GM12878 (cell line): ENCODE measurements around the gene ACACA. TPM values are rescaled to one million over a fixed set of nuclear protein-coding genes. Genes with fewer than 3 reads are reported as not detected.

Experiments used
- ATAC-seq: fragments of 200-7000 bp; cut with Tn5 transposase; 3 replicates; pipeline ENCODE4 v1.9.1; 2020; ENCODE audit warnings: mild to moderate bottlenecking, moderate library complexity
- BruUV-seq: library from RNA; stranded (reverse); fragments of 400-500 nt; replicated peaks from 2 replicates; lab custom pipeline; 2021; lab: Mats Ljungman, UMichigan
- CTCF ChIA-PET: fragments of 300-600 bp; sonication (Branson Sonifier 250); formaldehyde crosslinking; extraction: SDS; loops from one replicate; lab custom pipeline; 2021; ENCODE audit warnings: inconsistent platforms; lab: Yijun Ruan, JAX
- POLR2A ChIA-PET: fragments of 350-600 bp; formaldehyde crosslinking; extraction: SDS; loops from one replicate; lab custom pipeline; 2021; ENCODE audit warnings: inconsistent platforms; lab: Charles Lee
- RAD21 ChIA-PET: fragments of 300-600 bp; sonication (Branson Sonifier 250); formaldehyde crosslinking; loops from one replicate; lab custom pipeline; 2023; ENCODE audit warnings: antibody characterized with exemption; ENCODE audit not compliant: unreplicated experiment; lab: Charles Lee
- SMC1A ChIA-PET: fragments of 300-600 bp; sonication (Branson Sonifier 250); formaldehyde crosslinking; loops from one replicate; lab custom pipeline; 2023; ENCODE audit not compliant: unreplicated experiment, uncharacterized antibody; lab: Charles Lee
- DNase-seq: peaks from one replicate; pipeline ENCODE4 v3.0.0-alpha.2; 2011; ENCODE audit warnings: low read depth, low spot score
- FAIRE-seq: peaks from 3 replicates; lab custom pipeline; 2011; peaks lifted over from hg19 to GRCh38; lab: Jason Lieb, UNC
- H2AFZ ChIP-seq: 2 replicates; pipeline ENCODE4 v1.6.0; 2011; ENCODE audit warnings: low read depth, low read length, control low read depth; ENCODE audit not compliant: control insufficient read depth
- H3K27ac ChIP-seq: 2 replicates; pipeline ENCODE4 v1.5.1; 2011; ENCODE audit warnings: control low read depth; ENCODE audit not compliant: control insufficient read depth, insufficient read depth
- H3K27me3 ChIP-seq, 2 experiments: replicated peaks in 1 of 2; 2 replicates each; pipeline versions ENCODE4 v1.6.0 to v1.6.1; 2011; ENCODE audit warnings: low read length in 1 of 2; ENCODE audit not compliant: control insufficient read depth in 2 of 2, insufficient read depth in 2 of 2
- H3K36me3 ChIP-seq, 2 experiments: 2 replicates each; pipeline ENCODE4 v1.5.1; 2011; ENCODE audit warnings: low read length in 1 of 2; ENCODE audit not compliant: control insufficient read depth in 2 of 2, insufficient read depth in 2 of 2
- H3K4me1 ChIP-seq: 2 replicates; pipeline ENCODE4 v1.6.1; 2011; ENCODE audit warnings: mild to moderate bottlenecking, low read length, moderate library complexity, mixed read lengths; ENCODE audit not compliant: control insufficient read depth, insufficient read depth
- H3K4me2 ChIP-seq: 2 replicates; pipeline ENCODE4 v1.6.0; 2011; ENCODE audit warnings: control low read depth; ENCODE audit not compliant: control insufficient read depth, insufficient read depth
- H3K4me3 ChIP-seq: fragments of 200-600 bp; sonication (generic); 2 replicates; pipeline ENCODE4 v1.5.1; 2016
- H3K79me2 ChIP-seq: 2 replicates; pipeline ENCODE4 v1.6.0; 2011; ENCODE audit warnings: low read length; ENCODE audit not compliant: control insufficient read depth, insufficient read depth
- H3K9ac ChIP-seq: 2 replicates; pipeline ENCODE4 v1.8.0; 2011; ENCODE audit warnings: low read length, control low read depth, mixed read lengths; ENCODE audit not compliant: control insufficient read depth, insufficient read depth
- H3K9me3 ChIP-seq: replicated peaks from 3 replicates; pipeline ENCODE4 v1.5.1; 2011; ENCODE audit warnings: mild to moderate bottlenecking, low read length; ENCODE audit not compliant: control insufficient read depth, insufficient read depth
- H4K20me1 ChIP-seq: 2 replicates; pipeline ENCODE4 v1.6.0; 2011; ENCODE audit not compliant: control insufficient read depth, insufficient read depth
- BCL3 ChIP-seq: IDR thresholded peaks from 2 replicates; pipeline ENCODE4 v1.6.1; 2011; ENCODE audit warnings: borderline replicate concordance, low read depth, mild to moderate bottlenecking, moderate library complexity, low read length; ENCODE audit not compliant: insufficient read depth, poor library complexity, severe bottlenecking
- BRCA1 ChIP-seq: IDR thresholded peaks from 2 replicates; pipeline ENCODE4 v1.6.1; 2011; ENCODE audit warnings: low read depth, low read length, improper control_type of control experiment
- CEBPZ ChIP-seq: fragments of 150-350 bp; IDR thresholded peaks from 2 replicates; pipeline ENCODE4 v1.6.1; 2016; ENCODE audit warnings: low read depth, low read length
- ELK1 ChIP-seq: IDR thresholded peaks from 2 replicates; pipeline ENCODE4 v1.6.1; 2012; ENCODE audit warnings: low read depth, low read length, improper control_type of control experiment
- FOXK2 ChIP-seq: fragments of 450-650 bp; IDR thresholded peaks from 2 replicates; pipeline ENCODE4 v1.6.1; 2017; ENCODE audit warnings: mild to moderate bottlenecking, moderate library complexity
- IKZF1 ChIP-seq: fragments of 450-650 bp; conservative IDR thresholded peaks from 2 replicates; pipeline ENCODE4 v1.6.1; 2017; ENCODE audit warnings: antibody characterized with exemption, mild to moderate bottlenecking
- MAX ChIP-seq: IDR thresholded peaks from 2 replicates; pipeline ENCODE4 v1.6.1; 2012; ENCODE audit warnings: low read depth, low read length, improper control_type of control experiment
- MYB ChIP-seq: fragments of 150-350 bp; IDR thresholded peaks from 2 replicates; pipeline ENCODE4 v1.6.1; 2014; ENCODE audit warnings: mild to moderate bottlenecking, low read depth, low read length, borderline replicate concordance
- MYC ChIP-seq: IDR thresholded peaks from 2 replicates; pipeline ENCODE4 v1.6.1; 2011; ENCODE audit warnings: mild to moderate bottlenecking, low read length, moderate library complexity, inconsistent platforms; ENCODE audit not compliant: insufficient read depth, insufficient replicate concordance, insufficient read length, severe bottlenecking
- PAX8 ChIP-seq: fragments of 450-650 bp; IDR thresholded peaks from 2 replicates; pipeline ENCODE4 v1.6.1; 2017; ENCODE audit warnings: mild to moderate bottlenecking, moderate library complexity
- PKNOX1 ChIP-seq: fragments of 450-650 bp; IDR thresholded peaks from 2 replicates; pipeline ENCODE4 v1.6.1; 2016; ENCODE audit warnings: mild to moderate bottlenecking
- SIN3A ChIP-seq: IDR thresholded peaks from 2 replicates; pipeline ENCODE4 v1.6.1; 2012; ENCODE audit warnings: low read depth, low read length, improper control_type of control experiment
- SREBF1 ChIP-seq: IDR thresholded peaks from 2 replicates; pipeline ENCODE4 v1.6.1; 2012; ENCODE audit warnings: mild to moderate bottlenecking, low read length
- SUZ12 ChIP-seq: fragments of 200-600 bp; sonication (generic); IDR thresholded peaks from one replicate; pipeline ENCODE4 v1.6.1; 2018; ENCODE audit warnings: antibody characterized with exemption, mild to moderate bottlenecking; ENCODE audit not compliant: unreplicated experiment
- TBL1XR1 ChIP-seq: IDR thresholded peaks from 2 replicates; pipeline ENCODE4 v1.6.1; 2012; ENCODE audit warnings: low read depth, low read length, improper control_type of control experiment
- TCF3 ChIP-seq: IDR thresholded peaks from 2 replicates; pipeline ENCODE4 v1.6.1; 2012; ENCODE audit warnings: low read depth, mild to moderate bottlenecking, low read length, borderline replicate concordance; ENCODE audit not compliant: insufficient read depth
- ZNF217 ChIP-seq: fragments of 450-650 bp; IDR thresholded peaks from 2 replicates; pipeline ENCODE4 v1.6.1; 2017; ENCODE audit warnings: antibody characterized with exemption, mild to moderate bottlenecking
- WGBS: methylation state at CpG from one replicate; pipeline ENCODE4 v1.1.6; 2016; ENCODE audit warnings: low lambda C conversion rate; ENCODE audit not compliant: insufficient replicate concordance, insufficient coverage; ENCODE audit errors: missing lambda C conversion rate; 5-methylcytosine and 5-hydroxymethylcytosine counted together
- in situ Hi-C: fragments of 300-500 bp; cut with MboI; formaldehyde crosslinking; loops from 9 replicates; pipeline ENCODE4 v1.14.3; 2018; ENCODE audit warnings: mixed read lengths
- intact Hi-C: fragments of 100-400 bp; cut with micrococcal nuclease; formaldehyde crosslinking; loops from one replicate; pipeline ENCODE4 v1.14.2; 2022; ENCODE audit not compliant: unreplicated experiment
- polyA plus RNA-seq, 11 experiments: library from polyadenylated mRNA; depleted of rRNA in 4 of 11; unstranded in 6 of 11; stranded (reverse) in 5 of 11; fragments of >200 nt; fragmentation: Nextera tagmentation in 4 of 11; fragmentation: Illumina TruSeq in 1 of 11; extraction: Ambion mirVana in 4 of 11; extraction: Trizol in 1 of 11; gene quantifications; 1 replicate in 1 of 11; 2 replicates in 10 of 11; pipeline versions ENCODE4 v1.2.1 to v1.2.3, GENCODE V29; 2011 to 2016; ENCODE audit warnings: inconsistent platforms in 2 of 11, missing spikeins in 2 of 11, low read depth in 1 of 11
- total RNA-seq, 4 experiments: library from RNA; depleted of rRNA in 3 of 4; stranded (reverse); fragments of >200 nt in 3 of 4; fragmentation: Illumina TruSeq in 1 of 4; extraction: Trizol in 1 of 4; gene quantifications; 2 replicates each; pipeline versions ENCODE4 v1.2.1 to v1.2.3, GENCODE V29; 2013 to 2021

ACACA gene
- total and polyA plus RNA-seq, 10 of the 15 experiments (the other 5 are each of a cell fraction or from before 2014, with no cell fraction given), result 12.9 to 74.2 (median 32.0) TPM

GRCh38 chr17:37318931-37319594, 87.6 kb downstream of the ACACA start:
- in situ Hi-C loops, result no loop called here
- ChIA-PET POLR2A (no interaction called here), CTCF (no interaction called here), RAD21 (no interaction called here), SMC1A (no interaction called here)
- FAIRE-seq (no peak), ATAC-seq (no peak), DNase-seq (no peak)
- Histone ChIP-seq H4K20me1 (no peaks in the 10 kb centered on the region), H3K36me3 (peaks cover 2% of the 10 kb centered on the region in 2 experiments; a peak in 3 of 4 replicates), H2AFZ (no peak overlapping the region), H3K79me2 (no peaks in the 10 kb centered on the region), H3K4me2 (no peak overlapping the region), H3K9ac (no peak overlapping the region), H3K4me3 (no peak overlapping the region), H3K27ac (no peak overlapping the region), H3K9me3 (no peaks in the 10 kb centered on the region), H3K4me1 (no peaks in the 10 kb centered on the region), H3K27me3 (no peaks in the 10 kb centered on the region)
- 67% methylated on average over 3 of the region's 3 CpGs for WGBS
- no TSS peak for BruUV-seq
- intact Hi-C loops, result no loop called here
- TF ChIP-seq PKNOX1 (no peak), BCL3 (no peak), ELK1 (no peak), PAX8 (no peak), TCF3 (no peak), MYC (no peak), ZNF217 (no peak), SIN3A (no peak), SUZ12 (no peak), MAX (no peak), CEBPZ (no peak), MYB (no peak), IKZF1 (no peak), FOXK2 (no peak), SREBF1 (no peak), BRCA1 (no peak), TBL1XR1 (no peak)
